ENCODE data around the gene RNF8. TPM values are rescaled to one million over a fixed set of nuclear protein-coding genes. Genes with fewer than 3 reads are reported as not detected.

Gene RNF8
- total and polyA plus RNA-seq, 2 donors (not counting 1 experiment from before 2014, with no cell fraction given), result 19.5 to 20.6 TPM

GRCh38 chr6:37315157-37315515 lies 38.6 kb upstream of the RNF8 start:
- no peak overlapping the region for H2AFZ ChIP-seq (ENCODE audit: low read length)
- TF ChIP-seq EZH2 (IDR thresholded peaks at IDR 0.05; ENCODE audit: low read length, missing control alignments) (no peak), CTCF (conservative IDR thresholded peaks at IDR 0.05 in 1 of 2, IDR thresholded peaks at IDR 0.05 in 1 of 2; ENCODE audit: low read depth in 1 of 2, low read length in 2 of 2) (no peak)
- no peak for DNase-seq (ENCODE audit: low read depth in 2 of 2)
- H3K9me3 ChIP-seq (ENCODE audit: control insufficient read depth, insufficient read depth, low read depth, low read length), result no peaks in the 10 kb centered on the region
- H3K4me1 ChIP-seq (ENCODE audit: control insufficient read depth, extremely low read depth, insufficient read depth, low read length), result no peaks in the 10 kb centered on the region
- no peak overlapping the region for H3K9ac ChIP-seq (ENCODE audit: insufficient read depth, low read length)
- peaks cover 10% of the 10 kb centered on the region for H3K36me3 ChIP-seq (ENCODE audit: control insufficient read depth, insufficient read depth, low read length)
- H4K20me1 ChIP-seq (ENCODE audit: control insufficient read depth, extremely low read depth, insufficient read depth, low read length), result no peaks in the 10 kb centered on the region
- no peak overlapping the region for H3K4me2 ChIP-seq (ENCODE audit: extremely low read depth, insufficient read depth, low read length)
- no peaks in the 10 kb centered on the region for H3K27me3 ChIP-seq (ENCODE audit: control insufficient read depth, insufficient read depth, low read length)
- no peak overlapping the region for H3K4me3 ChIP-seq (replicated peaks in 1 of 4; ENCODE audit: control extremely low read depth in 1 of 4, insufficient read depth in 1 of 4, low read depth in 3 of 4, low read length in 4 of 4)
- no peak overlapping the region for H3K27ac ChIP-seq (ENCODE audit: insufficient read depth, low read length)
- no peaks in the 10 kb centered on the region for H3K79me2 ChIP-seq (ENCODE audit: control insufficient read depth, insufficient read depth, low read length)

- Histone ChIP-seq H2AFZ (ENCODE audit: low read length) (no peak overlapping the region), H3K4me1 (ENCODE audit: control insufficient read depth, extremely low read depth, insufficient read depth, low read length) (no peaks in the 10 kb centered on the region), H3K27ac (ENCODE audit: insufficient read depth, low read length) (no peak overlapping the region), H3K4me3 (replicated peaks in 1 of 4; ENCODE audit: control extremely low read depth in 1 of 4, insufficient read depth in 1 of 4, low read depth in 3 of 4, low read length in 4 of 4) (no peak overlapping the region), H3K4me2 (ENCODE audit: extremely low read depth, insufficient read depth, low read length) (no peak overlapping the region), H3K27me3 (ENCODE audit: control insufficient read depth, insufficient read depth, low read length) (no peaks in the 10 kb centered on the region), H3K9ac (ENCODE audit: insufficient read depth, low read length) (no peak overlapping the region), H3K79me2 (ENCODE audit: control insufficient read depth, insufficient read depth, low read length) (no peaks in the 10 kb centered on the region), H4K20me1 (ENCODE audit: control insufficient read depth, extremely low read depth, insufficient read depth, low read length) (no peaks in the 10 kb centered on the region), H3K9me3 (ENCODE audit: control insufficient read depth, insufficient read depth, low read depth, low read length) (no peaks in the 10 kb centered on the region), H3K36me3 (ENCODE audit: control insufficient read depth, insufficient read depth, low read length) (peaks cover 10% of the 10 kb centered on the region)
- DNase-seq (ENCODE audit: low read depth in 2 of 2), result peak in 1 of 2 donors; percentile 25
- TF ChIP-seq CTCF (conservative IDR thresholded peaks at IDR 0.05 in 1 of 2, IDR thresholded peaks at IDR 0.05 in 1 of 2; ENCODE audit: low read depth in 1 of 2, low read length in 2 of 2) (no peak), EZH2 (IDR thresholded peaks at IDR 0.05; ENCODE audit: low read length, missing control alignments) (no peak)
Observed at GRCh38 chr6:37316071-37316470, 37.7 kb upstream of the RNF8 start.

GRCh38 chr6:37317312-37318038 lies 36.3 kb upstream of the RNF8 start:
- Histone ChIP-seq H3K36me3 (ENCODE audit: control insufficient read depth, insufficient read depth, low read length) (peaks cover 10% of the 10 kb centered on the region), H3K4me3 (replicated peaks in 1 of 4; ENCODE audit: control extremely low read depth in 1 of 4, insufficient read depth in 1 of 4, low read depth in 3 of 4, low read length in 4 of 4) (no peak overlapping the region), H3K9ac (ENCODE audit: insufficient read depth, low read length) (no peak overlapping the region), H3K4me2 (ENCODE audit: extremely low read depth, insufficient read depth, low read length) (no peak overlapping the region), H3K27ac (ENCODE audit: insufficient read depth, low read length) (no peak overlapping the region), H3K9me3 (ENCODE audit: control insufficient read depth, insufficient read depth, low read depth, low read length) (no peaks in the 10 kb centered on the region), H2AFZ (ENCODE audit: low read length) (no peak overlapping the region), H3K79me2 (ENCODE audit: control insufficient read depth, insufficient read depth, low read length) (no peaks in the 10 kb centered on the region), H4K20me1 (ENCODE audit: control insufficient read depth, extremely low read depth, insufficient read depth, low read length) (no peaks in the 10 kb centered on the region), H3K4me1 (ENCODE audit: control insufficient read depth, extremely low read depth, insufficient read depth, low read length) (no peaks in the 10 kb centered on the region), H3K27me3 (ENCODE audit: control insufficient read depth, insufficient read depth, low read length) (no peaks in the 10 kb centered on the region)
- TF ChIP-seq EZH2 (IDR thresholded peaks at IDR 0.05; ENCODE audit: low read length, missing control alignments) (no peak), CTCF (conservative IDR thresholded peaks at IDR 0.05 in 1 of 2, IDR thresholded peaks at IDR 0.05 in 1 of 2; ENCODE audit: low read depth in 1 of 2, low read length in 2 of 2) (no peak)
- DNase-seq (ENCODE audit: low read depth in 2 of 2), result no peak

Measured in fibroblast of lung (primary cell).